C4-2B (cell line): Measurements from ENCODE around the gene SASS6.

Experiments used
- CTCF ChIP-seq: fragments of 450-650 bp; conservative IDR thresholded peaks from 2 replicates; pipeline ENCODE4 v1.5.1; 2017; ENCODE audit warnings: mild to moderate bottlenecking
- ZFX ChIP-seq: fragments of 450-650 bp; IDR thresholded peaks from 2 replicates; pipeline ENCODE4 v1.6.1; 2017

DNA sequence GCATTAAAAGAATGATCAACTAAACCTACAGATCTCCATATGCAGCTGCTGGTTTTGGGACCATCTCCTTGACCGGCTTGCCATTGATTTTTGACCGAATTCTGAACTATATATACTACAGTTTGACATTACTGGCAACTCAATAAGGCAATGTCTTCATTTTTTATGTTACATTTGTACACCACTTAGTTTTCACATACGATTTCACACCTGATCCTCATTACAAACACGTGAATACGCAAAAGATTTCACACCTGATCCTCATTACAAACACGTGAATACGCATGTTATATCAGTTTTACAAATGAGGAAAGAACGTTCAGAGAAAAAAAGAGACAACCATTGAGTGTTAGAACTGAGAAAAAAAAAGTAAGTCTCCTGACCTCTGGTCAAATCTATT, 1.1 kb downstream of the SASS6 start:
- no peak for TF ChIP-seq CTCF
- TF ChIP-seq ZFX, result no peak
